Measurements from ENCODE around the gene EBP. TPM values are rescaled to one million over a fixed set of nuclear protein-coding genes. Genes with fewer than 3 reads are reported as not detected.
A peak's percentile ranks its signal among the peaks of the same experiment; 100 is the strongest.

The EBP gene
- total RNA-seq, 4 donors from 2014 or later, result 15.7 to 20.7 (median 17.4) TPM

DNA sequence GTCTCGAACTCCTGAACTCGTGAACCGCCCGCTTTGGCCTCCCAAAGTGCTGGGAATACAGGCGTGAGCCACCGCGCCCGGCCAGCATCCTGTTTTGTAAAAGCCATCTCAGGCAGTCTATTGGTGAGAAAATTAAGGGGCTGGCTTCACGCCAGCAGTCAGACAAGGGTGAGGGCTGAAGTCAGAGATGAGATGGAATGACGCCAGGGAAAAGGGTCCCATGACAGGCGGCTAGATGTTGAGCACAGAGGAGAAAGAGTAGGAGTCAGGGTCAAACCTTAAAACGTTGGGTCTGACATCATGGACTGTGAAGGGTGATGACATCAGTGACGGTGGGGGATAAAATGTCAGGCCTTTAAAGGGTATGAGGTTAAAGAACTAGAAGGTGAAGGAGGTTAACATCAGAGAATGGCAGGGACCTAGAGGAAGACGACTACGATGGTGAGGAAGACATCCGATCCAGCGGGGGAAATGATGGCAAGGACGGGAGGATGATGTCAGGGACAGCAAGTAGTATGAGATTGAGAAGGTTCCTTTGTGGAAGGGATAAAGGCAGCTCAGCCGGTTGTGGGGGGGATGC, 52.2 kb downstream of the EBP start:
- intact Hi-C loops (cut with DNase I), result loop anchor here (2.0 kb wide), 1 partner anchor 33 kb away; no protein-coding TSS in a partner anchor
- 59% methylated on average over 19 of the region's 19 CpGs for WGBS
- no peak for DNase-seq (ENCODE audit: extremely low spot score)

DNA sequence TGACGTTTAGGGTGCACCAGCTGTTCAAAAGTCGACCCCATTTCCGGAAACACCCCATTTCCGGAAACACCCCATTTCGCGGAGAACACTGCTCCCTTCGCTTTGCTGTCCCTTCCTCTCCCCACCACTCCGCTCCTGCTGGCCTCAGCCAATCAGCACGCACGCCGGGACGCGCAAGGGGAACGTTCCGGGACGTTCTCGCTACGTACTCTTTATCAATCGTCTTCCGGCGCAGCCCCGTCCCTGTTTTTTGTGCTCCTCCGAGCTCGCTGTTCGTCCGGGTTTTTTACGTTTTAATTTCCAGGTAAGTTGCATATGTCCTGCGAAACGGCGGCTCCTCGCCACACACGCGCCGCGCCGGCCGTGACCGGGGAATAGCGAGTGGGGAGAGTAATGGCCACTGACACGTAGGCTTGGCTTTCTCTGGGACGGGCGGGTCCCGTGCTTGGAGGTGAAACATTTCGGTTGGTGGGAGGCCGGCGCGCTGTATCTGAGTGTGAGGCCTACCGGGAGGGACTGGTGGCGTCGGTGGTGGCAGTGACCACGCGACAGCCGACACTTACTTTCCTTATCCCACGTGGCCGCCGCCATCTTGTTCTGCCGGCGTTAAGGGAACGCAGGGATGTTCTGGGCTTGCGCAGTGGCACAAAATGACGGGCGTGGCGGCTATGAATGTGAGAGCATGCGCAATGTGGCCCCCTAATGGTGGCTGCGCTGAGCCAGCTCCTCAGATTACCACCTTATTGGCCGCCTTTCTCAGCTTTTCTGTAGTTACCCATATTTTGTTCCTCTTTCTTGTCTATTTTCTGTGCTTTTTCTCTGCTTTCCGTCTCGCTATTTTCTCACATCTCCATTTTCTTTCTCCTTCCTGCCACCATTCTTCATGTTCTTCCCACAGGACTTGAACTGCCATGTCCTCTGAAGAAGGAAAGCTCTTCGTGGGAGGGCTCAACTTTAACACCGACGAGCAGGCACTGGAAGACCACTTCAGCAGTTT, 53.0 kb downstream of the EBP start, which contains the start of gene RBM3:
Gene RBM3, plus strand, starts transcription at position 215 of the 997 bp plus-strand sequence. Its CDS starts 697 bp downstream, at position 912.
- H3K27me3 ChIP-seq, result no peaks in the 10 kb centered on the region
- no peaks in the 10 kb centered on the region for H3K9me3 ChIP-seq
- peak; percentile 98 for DNase-seq (ENCODE audit: extremely low spot score)
- TF ChIP-seq POLR2AphosphoS5 (IDR thresholded peaks at IDR 0.05) (peak; percentile 88 to 99), CTCF (IDR thresholded peaks at IDR 0.05) (peak; percentile 22 to 43 (median 40)), POLR2A (IDR thresholded peaks at IDR 0.05; ENCODE audit: low read depth) (peak; percentile 85), EP300 (IDR thresholded peaks at IDR 0.05) (no peak)
- intact Hi-C loops (cut with DNase I), result no loop called here
- H3K4me3 ChIP-seq, result peak within 1 kb of the TSS; percentile 73 to 79 (median 76)
- H3K4me1 ChIP-seq, result peaks cover 16 to 24% (median 18%) of the 10 kb centered on the region in 4 donors
- H3K36me3 ChIP-seq, result peaks cover 18 to 45% (median 37%) of the 10 kb centered on the region in 4 donors
- WGBS, result 47% methylated on average over 71 of the region's 71 CpGs
- peak within 1 kb of the TSS; percentile 97 to 99 (median 98) for H3K27ac ChIP-seq (replicated peaks in 1 of 4)

More for the DNA sequence above, 52.2 kb downstream of the EBP start:
- Histone ChIP-seq H3K4me1 (peaks cover 16 to 24% (median 18%) of the 10 kb centered on the region in 4 donors), H3K4me3 (peak overlapping the region; percentile 73 to 79 (median 76)), H3K36me3 (peaks cover 18 to 38% (median 34%) of the 10 kb centered on the region in 4 donors), H3K9me3 (no peaks in the 10 kb centered on the region), H3K27me3 (no peaks in the 10 kb centered on the region), H3K27ac (replicated peaks in 1 of 4) (peak overlapping the region; percentile 97 to 99 (median 98))
- TF ChIP-seq POLR2A (IDR thresholded peaks at IDR 0.05; ENCODE audit: low read depth) (no peak), POLR2AphosphoS5 (IDR thresholded peaks at IDR 0.05) (no peak), CTCF (IDR thresholded peaks at IDR 0.05) (no peak), EP300 (IDR thresholded peaks at IDR 0.05) (no peak)

GRCh38 chrX:48575642-48576041, 54.0 kb downstream of the EBP start:
- intact Hi-C loops (cut with DNase I), result no loop called here
- WGBS, result 75% methylated on average over 3 of the region's 13 CpGs
- Histone ChIP-seq H3K4me3 (peak overlapping the region; percentile 73 to 79 (median 76)), H3K4me1 (peaks cover 16 to 24% (median 18%) of the 10 kb centered on the region in 4 donors), H3K27ac (replicated peaks in 1 of 4) (peak overlapping the region; percentile 97 to 99 (median 98)), H3K9me3 (no peaks in the 10 kb centered on the region), H3K36me3 (peaks cover 18 to 47% (median 39%) of the 10 kb centered on the region in 4 donors), H3K27me3 (no peaks in the 10 kb centered on the region)
- no peak for DNase-seq (ENCODE audit: extremely low spot score)
- TF ChIP-seq EP300 (IDR thresholded peaks at IDR 0.05), result no peak
- no peak for TF ChIP-seq POLR2A (IDR thresholded peaks at IDR 0.05; ENCODE audit: low read depth)
- no peak for TF ChIP-seq POLR2AphosphoS5 (IDR thresholded peaks at IDR 0.05)
- TF ChIP-seq CTCF (IDR thresholded peaks at IDR 0.05), result no peak

- H3K27me3 ChIP-seq, result no peaks in the 10 kb centered on the region
- no peaks in the 10 kb centered on the region for H3K9me3 ChIP-seq
- peaks cover 18 to 47% (median 39%) of the 10 kb centered on the region in 4 donors for H3K36me3 ChIP-seq
- intact Hi-C loops (cut with DNase I), result no loop called here
- peaks cover 16 to 24% (median 18%) of the 10 kb centered on the region in 4 donors for H3K4me1 ChIP-seq
- H3K4me3 ChIP-seq, result peak overlapping the region in 3 of 4 donors; percentile 73 to 78 (median 74)
- peak overlapping the region in 3 of 4 donors; percentile 97 to 98 (median 98) for H3K27ac ChIP-seq (replicated peaks in 1 of 4)
- TF ChIP-seq EP300 (IDR thresholded peaks at IDR 0.05) (no peak), POLR2AphosphoS5 (IDR thresholded peaks at IDR 0.05) (no peak), POLR2A (IDR thresholded peaks at IDR 0.05; ENCODE audit: low read depth) (no peak), CTCF (IDR thresholded peaks at IDR 0.05) (no peak)
- WGBS, result 69% methylated on average over 6 of the region's 6 CpGs
- no peak for DNase-seq (ENCODE audit: extremely low spot score)
Observed at GRCh38 chrX:48576108-48576507, 54.5 kb downstream of the EBP start.

Other genes with a start within 250 kb of the EBP start
- gene SSX3, start 165.1 kb upstream of the EBP start, total RNA-seq, result not detected
- not detected for gene SSX4, start 138.3 kb upstream of the EBP start, total RNA-seq
- gene SSX4B, start 109.8 kb upstream of the EBP start, total RNA-seq, result not detected
- 1 to 10 TPM; 2.5 to 7.9 (median 7.4) TPM for gene SLC38A5, start 51.5 kb upstream of the EBP start, total RNA-seq
- gene FTSJ1, start 45.6 kb upstream of the EBP start, total RNA-seq, result 10 to 100 TPM; 38.5 to 47.3 (median 43.9) TPM
- 10 to 100 TPM; 15.0 to 21.5 (median 18.9) TPM for gene PORCN, start 12.8 kb upstream of the EBP start, total RNA-seq
- gene TBC1D25, start 17.9 kb downstream of the EBP start, total RNA-seq, result 10 to 100 TPM; 10.3 to 22.4 (median 16.4) TPM
- 100 to 1,000 TPM in 3 of 4 donors, 10 to 100 TPM in 1; 94.0 to 204 (median 156) TPM for gene RBM3, start 52.7 kb downstream of the EBP start, total RNA-seq
- gene WDR13, start 75.7 kb downstream of the EBP start, total RNA-seq, result 100 to 1,000 TPM; 123 to 166 (median 152) TPM
- gene WAS, start 162.0 kb downstream of the EBP start, total RNA-seq, result 1 to 10 TPM; 3.2 to 9.9 (median 7.5) TPM
- gene SUV39H1, start 174.9 kb downstream of the EBP start, total RNA-seq, result 1 to 10 TPM; 2.5 to 4.5 (median 4.3) TPM
- not detected for gene GLOD5, start 239.9 kb downstream of the EBP start, total RNA-seq

Measured in esophagus muscularis mucosa (tissue), 4 donors.